NCI-H2196 (cell line): ENCODE results near the gene RGS4.
"Not testable (repeated sequence)": the region's sequence is repeated elsewhere in the genome, so short reads cannot be mapped to it uniquely, and the experiment has no call there.

Source experiments
- DNase-seq: peaks from one replicate; lab custom pipeline; 2025; ENCODE audit not compliant: unreplicated experiment; lab: John Stamatoyannopoulos, UW

Gene RGS4

DNA sequence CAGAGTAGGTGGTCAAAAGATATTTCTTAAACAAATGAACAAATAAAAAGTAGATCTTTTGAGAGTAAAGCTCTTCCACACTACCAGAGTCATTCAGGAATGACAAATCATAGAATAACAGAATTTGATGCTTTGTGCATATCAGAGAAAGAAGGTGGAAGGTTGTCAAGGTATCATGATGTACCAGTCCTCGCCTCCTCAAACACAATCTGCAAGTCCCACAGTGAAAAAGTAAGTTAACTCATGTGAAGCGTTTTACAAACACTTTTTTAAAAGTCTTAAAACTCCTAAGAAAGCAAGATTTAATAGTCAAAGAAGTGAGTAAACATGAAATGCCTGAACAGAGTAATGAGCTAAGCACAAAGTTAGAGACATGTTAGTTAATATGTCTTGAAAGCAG is 2.5 kb upstream of the RGS4 start:
- DNase-seq = no peak

DNA sequence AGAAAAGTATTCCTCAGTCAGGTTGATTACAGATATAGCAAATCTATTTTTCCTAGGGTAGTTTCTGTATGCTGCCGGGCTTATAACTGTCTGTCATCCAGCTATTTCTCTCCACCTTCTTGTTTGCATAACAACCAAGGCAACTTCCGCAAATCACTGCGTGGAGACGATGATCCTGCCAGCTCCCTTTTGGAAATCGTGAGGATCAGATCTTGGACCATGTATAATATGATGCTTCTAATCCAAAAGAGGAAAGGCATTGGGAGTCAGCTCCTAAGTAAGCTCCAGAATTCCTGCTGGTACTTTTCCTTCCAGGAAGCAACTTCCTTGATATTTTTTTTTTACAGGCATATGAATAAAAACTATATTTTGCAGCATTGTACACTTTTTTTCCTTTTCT is 445 bp upstream of the RGS4 start:
- DNase-seq = no peak

DNA sequence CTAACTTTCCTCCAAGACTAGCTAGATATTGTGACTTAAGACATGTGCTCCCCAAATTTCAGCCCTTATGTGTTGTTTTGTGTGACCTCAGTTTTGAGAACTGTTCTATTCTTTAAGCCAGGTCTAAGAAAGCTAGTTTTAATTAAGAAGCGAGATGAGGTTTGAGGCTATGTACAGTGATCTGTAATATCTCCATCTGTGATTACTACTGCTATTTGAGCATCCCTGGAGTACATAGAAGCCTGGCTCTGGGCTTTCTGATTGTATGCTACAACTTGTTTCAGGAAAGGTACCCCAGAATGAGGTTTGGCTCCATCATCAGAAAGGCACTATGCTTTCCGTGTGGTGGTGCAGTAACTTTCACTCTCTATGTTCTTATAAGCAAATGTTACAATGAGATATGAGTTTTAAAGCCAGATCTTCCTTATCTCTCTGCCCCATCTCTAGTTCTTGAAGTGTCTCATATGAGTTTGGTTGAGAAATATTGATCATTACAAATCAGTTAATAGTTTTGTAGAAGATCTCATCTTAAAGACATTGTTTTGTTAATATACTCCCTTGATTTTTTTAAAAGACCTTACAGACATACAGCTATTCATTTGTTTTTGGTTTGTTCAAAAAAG is 605 bp downstream of the RGS4 start:
- DNase-seq = no peak

DNA sequence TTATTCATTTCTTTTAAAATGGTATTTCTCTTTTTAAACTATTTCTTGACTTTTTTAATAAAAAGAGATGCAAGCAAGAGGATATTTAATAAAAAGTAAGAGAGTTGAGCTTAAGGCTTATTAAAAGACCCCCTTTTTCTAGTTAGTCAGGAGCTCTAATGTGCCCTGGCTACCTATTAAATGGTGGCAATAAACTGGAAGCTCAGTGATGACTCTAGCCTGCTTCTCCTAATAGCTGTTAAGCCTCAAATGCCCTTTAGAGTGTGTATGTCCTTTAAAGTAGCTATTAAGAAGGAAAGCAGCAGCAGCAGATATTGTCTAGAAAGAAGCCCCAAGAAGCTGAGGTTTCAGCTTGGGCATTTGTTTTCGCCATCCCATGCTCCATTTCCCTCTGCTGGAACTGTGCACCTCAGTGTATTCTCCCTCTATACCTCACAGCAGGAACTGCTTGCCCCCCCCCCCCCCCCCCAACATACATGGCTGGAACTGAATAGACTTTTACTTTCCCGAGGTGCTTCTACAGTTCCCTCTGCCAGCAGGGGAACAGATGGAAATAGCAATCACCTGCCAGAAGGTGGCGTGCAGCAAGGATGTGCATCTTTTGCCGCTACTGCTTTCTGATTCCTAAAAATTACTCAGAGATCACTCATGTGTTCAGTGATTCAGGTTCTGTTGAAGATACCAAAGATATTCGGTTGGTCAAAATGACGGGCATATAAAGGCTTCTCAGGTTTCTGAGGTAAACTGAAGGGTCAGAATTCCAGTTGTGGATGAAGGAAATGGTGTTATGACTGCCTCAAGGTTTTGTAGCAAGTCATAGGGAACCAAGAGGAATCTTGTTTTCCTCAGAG is 2.5 kb downstream of the RGS4 start:
- DNase-seq = peak; percentile 76

DNA sequence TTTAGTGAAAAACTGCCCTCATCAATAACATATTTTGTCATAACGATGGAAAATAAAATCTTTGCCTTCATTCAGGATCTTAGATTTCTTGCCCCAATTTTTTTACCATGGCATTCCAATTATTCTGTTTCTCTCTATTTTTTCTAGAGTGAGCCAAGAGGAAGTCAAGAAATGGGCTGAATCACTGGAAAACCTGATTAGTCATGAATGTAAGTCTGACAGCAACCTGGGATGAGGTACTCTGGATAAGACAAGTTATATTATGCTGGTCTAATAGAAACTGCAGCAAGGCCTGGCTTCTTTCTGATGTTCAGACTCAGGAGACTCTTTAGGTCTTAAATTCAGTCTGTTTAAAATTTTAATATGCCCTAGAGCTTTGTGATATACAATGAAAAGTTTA is 3.5 kb downstream of the RGS4 start:
- DNase-seq = no peak

DNA sequence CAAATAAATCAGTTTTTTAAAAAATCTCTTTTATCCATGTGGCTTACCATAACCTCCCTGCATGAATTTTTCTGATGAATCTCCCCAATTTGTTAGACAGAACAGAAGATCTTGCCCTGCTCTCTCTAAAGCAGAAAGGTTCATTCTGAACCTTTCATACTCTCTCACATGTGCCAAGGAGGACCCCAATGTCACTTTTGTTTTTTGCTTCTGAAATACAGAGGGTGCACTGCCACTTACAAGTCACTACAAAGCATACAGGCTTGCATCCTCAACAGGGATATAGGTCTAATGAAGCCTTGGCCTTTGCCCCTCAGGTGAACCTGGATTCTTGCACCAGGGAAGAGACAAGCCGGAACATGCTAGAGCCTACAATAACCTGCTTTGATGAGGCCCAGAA is 4.8 kb downstream of the RGS4 start:
- no peak for DNase-seq

DNA sequence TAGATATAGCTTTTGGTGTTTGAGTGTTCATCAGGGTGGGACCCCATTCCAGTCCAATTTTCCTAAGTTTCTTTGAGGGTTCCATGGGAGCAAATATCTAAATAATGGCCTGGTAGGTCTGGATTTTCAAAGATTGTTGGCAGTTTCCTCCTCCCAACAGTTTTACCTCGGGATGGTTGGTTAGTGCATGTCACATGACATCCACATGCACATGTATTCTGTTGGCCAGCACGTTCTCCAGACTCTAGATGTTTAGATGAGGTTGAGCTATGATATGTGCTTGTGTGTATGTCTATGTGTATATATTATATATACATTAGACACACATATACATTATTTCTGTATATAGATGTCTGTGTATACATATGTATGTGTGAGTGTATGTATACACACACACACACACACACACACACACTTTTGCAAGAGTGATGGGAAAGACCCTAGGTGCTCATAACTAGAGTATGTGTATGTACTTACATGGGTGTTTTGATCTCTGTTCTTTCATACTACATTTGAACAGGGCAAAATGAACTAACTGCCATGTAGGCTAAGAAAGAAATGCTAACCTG is 5.6 kb downstream of the RGS4 start:
- DNase-seq = no peak

DNA sequence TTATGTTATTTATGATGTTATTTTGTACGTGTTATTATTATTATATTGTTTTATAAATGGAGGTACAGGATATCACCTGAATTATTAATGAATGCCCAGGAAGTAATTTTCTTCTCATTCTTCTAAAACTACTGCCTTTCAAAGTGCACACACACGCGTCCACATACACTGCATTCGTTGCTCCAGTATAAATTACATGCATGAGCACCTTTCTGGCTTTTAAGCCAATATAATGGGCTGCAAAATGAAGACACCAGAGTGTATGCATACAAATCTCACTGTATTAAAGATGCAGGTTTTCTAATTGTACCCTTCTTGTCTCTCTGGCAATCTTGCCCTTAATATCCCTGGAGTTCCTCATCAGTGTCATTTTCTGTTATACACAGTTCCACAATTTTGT is 6.9 kb downstream of the RGS4 start:
- no peak for DNase-seq

DNA sequence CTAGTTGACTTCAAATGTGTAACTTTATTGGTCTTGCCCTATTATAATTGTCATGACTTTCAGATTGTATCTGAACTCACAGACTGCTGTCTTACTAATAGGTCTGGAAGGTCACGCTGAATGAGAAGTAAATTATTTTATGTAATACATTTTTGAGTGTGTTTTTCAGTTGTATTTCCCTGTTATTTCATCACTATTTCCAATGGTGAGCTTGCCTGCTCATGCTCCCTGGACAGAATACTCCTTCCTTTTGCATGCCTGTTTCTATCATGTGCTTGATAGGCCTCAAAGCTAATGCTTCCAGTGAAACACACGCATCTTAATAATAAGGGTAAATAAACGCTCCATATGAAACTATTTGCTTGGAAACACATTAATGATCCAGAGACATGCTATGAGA is 7.3 kb downstream of the RGS4 start:
- no peak for DNase-seq

DNA sequence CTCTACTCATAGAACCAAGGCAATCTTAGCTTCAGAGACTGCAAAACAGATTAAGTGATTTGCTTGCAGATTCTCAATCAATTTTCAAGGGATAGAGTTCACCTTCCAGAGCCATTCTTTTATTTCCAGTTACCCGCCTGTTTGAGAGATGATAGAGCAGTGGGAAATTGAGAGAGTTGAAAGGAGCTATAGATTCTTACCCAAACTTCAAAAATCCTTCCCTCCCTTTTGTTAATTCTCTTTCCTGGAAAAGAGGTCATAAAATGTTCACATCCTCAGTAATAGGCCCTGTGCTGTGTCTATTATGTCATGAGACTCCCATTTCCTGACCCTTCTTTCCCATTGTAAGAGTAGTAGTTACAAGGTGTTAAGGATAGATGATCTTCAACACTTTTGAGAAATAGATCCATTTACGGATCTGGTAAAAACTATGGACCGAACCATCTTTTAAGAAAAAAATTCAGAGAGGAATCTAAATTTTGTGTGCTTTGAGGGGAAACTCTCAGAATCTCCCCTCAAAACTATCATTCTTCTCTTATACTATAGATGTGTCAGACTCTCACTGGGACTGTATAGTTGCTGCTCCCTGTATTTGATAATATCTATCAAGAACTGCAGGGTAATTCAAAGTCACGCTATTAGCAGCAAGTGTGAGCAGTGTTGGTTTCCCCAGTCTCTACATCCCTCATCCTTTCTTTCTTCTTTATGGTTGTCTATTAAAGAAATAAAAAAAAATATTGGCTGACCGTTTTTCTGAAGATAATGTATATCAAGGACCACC is 8.0 kb downstream of the RGS4 start:
- DNase-seq = no peak

DNA sequence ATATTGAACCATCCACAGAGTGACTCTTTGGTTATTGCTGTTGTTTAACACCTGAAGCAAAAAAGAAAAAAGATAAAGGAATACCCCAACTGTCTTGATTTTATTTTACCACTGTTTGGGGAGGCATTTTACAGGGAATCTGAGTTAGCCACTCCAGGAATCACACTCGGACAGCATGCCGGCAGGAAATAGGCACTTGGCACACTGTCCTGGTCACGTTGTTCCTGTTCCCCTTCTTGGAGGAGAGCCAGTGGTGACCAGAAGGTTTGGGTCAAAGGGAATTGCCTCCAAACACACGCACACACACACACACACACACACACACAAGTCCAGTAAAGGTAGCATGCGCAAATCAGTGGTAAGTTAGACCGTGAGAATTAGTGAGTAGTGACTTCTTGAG is 13.8 kb downstream of the RGS4 start:
- no peak for DNase-seq

DNA sequence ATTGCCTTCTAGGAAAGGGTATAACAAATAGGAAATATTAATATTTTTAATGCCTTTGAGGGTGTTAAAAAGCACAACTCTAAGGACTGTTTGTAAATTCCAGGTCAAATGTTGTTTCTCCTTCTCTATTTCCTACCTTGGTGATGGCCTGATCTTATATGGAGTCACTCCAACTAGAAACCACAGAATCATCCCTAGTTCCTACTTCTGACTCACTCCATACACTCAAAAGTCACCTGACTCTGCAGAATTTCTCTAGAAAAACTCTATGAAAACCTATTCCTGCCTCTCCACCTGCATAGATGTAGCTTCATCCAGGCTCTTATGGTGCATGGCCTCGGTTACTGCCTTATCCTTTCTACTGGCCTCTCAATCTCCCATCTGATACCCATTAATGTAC is 14.5 kb downstream of the RGS4 start:
- no peak for DNase-seq

DNA sequence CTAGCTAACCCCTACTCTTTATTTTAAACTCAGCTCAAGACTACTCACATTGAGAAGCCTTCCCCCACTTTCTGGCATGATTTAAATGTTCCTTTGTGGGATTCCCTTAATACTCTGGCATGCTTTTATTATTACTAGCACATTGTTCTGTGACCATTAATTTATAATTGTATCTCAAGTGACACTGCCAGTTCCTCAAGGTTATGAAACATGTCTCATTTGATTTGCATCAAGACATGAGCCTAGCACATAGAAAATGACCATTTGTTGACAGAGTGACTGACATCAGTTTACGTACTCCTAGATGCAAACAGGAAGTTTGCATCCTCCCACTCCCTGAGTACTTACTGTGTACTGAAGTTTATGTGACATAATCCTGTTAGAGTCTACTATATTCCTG is 15.2 kb downstream of the RGS4 start:
- DNase-seq = no peak

DNA sequence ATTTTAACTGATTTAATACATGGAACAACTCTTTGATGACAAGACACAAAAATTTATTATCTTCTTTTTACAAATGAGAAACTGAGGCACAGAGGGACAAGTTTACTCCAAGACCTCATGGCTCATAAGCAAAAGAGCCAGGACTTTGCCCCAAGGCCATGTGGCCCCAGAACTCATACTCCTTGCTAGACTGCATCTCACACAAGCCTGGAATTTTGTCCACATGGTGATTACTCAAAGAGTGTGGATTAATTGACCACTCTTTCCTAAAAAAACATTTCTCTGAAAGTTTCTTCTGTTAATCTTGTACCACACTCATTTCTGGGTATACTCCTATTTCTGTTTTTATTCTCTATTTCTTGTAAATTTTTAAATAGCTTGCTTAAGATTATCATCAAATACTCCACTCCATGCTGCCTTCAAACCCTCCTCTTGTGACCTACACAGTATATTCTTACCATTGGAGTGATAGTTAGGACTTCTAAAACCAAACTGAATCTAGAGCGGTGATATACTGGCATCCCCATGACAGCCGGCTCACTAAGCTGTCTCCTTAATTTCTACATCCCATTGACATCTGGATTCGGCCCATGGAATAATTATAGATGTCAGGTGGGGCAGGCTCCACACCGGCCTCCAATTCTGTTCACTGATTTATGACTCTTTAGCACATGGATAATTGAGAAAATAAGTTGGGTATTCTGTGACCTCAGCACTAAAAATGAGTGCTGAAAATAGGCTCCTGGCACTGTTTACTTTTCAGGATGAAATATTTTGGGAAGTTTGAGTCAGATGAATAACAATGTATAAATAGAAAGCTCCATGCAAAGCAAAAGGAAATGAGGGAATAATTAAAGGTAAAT is 16.1 kb downstream of the RGS4 start:
- DNase-seq = no peak

DNA sequence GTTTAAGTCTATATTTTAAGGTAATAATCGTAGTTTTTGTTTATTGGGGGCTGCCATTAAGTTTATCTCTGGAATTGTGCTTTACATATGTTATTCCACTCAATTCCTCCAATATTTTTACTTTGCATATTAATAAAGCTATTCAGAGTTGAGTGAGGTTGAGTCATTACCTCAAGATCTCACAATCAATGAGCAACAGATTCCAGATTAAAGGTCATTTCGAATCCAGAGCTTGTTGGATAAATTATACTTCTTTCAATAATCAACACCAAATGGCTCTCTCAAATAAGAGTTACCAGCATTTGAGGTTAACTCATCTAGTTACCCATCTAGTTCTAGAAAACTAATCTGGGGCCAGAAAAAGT is 16.7 kb downstream of the RGS4 start:
- DNase-seq = no peak

DNA sequence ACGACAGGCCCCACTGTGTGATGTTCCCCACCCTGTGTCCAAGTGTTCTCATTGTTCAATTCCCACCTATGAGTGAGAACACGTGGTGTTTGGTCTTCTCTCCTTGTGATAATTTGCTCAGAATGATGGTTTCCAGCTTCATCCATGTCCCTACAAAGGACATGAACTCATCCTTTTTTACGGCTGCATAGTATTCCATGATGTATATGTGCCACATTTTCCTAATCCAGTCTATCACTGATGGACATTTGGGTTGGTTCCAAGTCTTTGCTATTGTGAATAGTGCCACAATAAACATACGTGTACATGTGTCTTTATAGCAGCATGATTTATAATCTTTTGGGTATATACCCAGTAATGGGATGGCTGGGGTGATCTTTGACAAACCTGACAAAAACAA is 20.0 kb downstream of the RGS4 start:
- DNase-seq = not testable (repeated sequence)

DNA sequence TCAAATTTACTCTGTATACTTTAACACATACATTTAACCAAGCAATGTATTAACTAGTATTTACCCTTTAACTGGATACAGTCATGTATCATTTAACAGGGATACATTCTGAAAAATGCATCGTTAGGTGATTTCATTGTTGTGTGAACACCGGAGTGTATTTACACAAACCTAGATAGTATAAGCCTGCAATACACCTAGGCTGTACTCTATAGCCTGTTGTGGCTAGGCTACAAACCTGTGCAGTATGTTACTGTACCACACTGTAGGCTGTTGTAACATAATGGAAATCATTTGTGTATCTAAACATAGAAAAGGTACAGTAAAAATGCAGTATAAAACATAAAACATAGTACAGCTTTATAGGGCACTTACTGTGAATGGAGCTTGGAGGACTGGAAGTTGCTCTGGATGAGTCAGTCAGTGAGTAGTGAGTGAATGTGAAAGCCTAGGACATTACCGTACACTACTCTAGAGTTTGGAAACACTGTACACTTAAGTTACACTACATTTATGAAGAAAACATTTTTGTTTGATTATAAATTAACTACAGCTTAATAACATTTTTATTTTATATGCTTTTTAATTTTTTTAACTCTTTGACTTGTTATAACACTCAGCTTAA is 21.3 kb downstream of the RGS4 start:
- no peak for DNase-seq

DNA sequence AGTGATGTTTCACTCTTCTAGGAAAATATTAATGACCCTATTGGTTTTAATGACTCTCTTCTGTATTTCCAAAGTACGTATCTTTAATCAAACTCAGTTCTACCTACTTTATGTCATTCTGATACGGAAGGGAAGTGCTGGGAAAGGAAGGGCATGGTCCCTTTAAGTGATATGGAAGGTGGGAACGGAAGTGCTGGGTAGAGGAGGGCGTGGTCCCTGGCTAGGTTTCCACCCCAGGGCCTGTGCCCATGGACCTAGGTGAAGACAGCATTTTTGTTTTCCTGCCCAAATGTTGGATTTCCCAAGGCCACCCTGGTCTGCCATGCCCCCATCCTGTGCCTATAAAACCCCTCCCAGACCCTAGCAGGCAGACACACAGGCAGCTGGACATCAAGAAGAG is 24.0 kb downstream of the RGS4 start:
- no peak for DNase-seq

DNA sequence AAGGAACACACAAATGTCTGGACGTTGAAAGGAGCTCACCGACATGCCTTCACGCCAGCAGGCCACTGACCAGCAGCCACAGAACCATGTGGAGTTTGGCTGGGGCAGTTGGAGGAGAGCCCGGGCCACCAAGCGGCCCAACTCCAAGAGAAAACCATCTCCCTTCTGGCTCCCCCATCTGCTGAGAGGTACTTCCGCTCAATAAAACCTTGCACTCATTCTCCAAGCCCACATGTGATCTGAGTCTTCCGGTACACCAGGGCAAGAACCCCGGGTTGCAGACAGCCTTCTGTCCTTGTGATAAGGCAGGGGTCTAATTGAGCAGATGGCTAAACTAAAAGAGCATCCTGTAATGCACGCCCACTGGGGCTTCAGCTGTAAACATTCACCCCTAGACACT is 24.4 kb downstream of the RGS4 start:
- DNase-seq = no peak

DNA sequence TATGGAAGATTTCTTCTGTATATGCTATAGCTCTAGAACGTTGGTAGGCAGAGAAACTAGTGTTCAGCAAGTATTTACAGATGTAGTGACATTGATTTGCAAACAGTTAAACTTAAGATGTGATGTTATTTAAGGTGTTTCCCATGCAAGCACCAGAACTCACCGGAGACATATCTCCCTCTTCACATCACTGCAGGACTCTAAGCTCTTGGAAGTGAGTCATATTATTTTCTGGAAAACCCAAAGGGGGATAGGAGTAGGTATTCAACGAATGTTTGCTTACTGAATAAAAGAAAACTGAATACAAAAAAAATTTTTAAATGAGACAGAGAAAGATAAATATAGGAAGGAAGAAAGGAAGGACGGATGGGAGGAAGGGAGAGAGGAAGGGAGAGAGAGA is 25.0 kb downstream of the RGS4 start:
- DNase-seq = no peak
